Anterior cingulate cortex (tissue), 58 donors: ENCODE measurements around the gene BICDL2.

Experiments
- DNase-seq, 58 donors: peaks; one replicate each; lab custom pipeline; 2025; lab: John Stamatoyannopoulos, UW

The BICDL2 gene

DNA sequence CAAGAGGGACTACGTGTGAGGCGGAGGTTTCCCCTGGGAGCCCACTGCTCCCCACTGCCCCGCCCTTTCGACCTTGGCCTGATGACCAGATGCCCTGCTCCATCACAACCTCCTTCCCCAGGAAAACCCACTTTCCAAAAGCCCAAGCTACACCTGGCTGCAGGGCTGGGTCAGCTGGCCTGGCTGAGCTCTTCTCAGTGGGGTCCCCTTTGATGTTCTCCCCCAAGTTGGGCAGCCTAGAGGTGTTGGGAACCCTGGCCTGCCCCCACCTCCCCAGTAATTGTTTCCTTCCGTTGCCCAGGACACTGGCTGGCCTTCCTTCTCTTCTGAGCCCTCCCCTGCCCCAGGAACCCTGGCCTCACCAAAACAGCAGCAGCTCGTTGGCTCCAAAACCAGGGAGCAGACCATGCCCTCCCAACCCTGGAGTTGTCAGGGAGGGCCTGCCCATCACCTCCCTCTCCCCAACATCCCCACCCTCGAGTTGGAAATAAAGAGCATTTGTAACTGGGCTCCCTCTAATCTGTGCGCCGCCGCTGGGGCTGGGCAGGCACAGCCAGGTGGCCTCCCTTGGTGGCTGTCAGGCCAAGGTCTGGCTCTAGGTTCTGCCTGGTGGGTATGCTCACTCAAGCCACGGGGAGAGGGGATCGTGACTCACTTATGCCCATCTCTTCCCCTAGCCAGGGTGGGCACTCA is 22.6 kb downstream of the BICDL2 start:
- no peak for DNase-seq

DNA sequence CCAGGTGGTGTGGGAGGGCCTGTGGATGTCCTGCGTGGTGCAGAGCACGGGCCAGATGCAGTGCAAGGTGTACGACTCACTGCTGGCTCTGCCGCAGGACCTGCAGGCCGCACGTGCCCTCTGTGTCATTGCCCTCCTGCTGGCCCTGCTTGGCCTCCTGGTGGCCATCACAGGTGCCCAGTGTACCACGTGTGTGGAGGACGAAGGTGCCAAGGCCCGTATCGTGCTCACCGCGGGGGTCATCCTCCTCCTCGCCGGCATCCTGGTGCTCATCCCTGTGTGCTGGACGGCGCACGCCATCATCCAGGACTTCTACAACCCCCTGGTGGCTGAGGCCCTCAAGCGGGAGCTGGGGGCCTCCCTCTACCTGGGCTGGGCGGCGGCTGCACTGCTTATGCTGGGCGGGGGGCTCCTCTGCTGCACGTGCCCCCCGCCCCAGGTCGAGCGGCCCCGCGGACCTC is 23.2 kb downstream of the BICDL2 start:
- no peak for DNase-seq

DNA sequence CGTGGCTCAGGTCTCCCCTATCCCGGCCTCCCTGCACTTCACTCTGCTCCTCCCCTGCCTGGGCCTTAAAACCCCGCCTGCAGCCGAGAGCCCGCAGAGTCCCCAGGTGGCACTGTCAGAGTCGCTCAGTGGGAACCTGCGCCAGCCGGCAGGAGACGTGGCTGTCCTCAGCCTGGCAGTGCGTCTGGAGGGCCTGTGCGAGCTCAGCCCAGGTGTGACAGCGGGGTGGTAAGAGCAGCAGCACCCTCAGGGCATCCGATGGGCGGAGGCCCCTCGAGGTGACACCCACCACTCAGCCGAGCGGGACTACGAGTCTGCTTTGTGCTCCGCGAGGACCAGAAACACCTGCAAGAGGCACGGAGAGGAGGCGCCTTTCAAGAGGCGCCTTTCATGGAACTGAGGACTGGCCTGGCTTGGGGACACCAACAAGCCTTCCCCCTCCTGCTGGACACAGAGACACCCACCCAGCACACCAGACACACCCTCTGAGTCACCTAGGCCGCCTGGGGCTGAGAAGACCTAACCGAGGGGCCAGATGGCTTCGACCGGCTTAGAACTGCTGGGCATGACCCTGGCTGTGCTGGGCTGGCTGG is 23.8 kb downstream of the BICDL2 start, which contains the start of gene CLDN9:
CLDN9 (plus strand) TSS at position 96 of the 593 bp plus-strand sequence; CDS start at position 536, 440 bp downstream.
- no peak for DNase-seq

DNA sequence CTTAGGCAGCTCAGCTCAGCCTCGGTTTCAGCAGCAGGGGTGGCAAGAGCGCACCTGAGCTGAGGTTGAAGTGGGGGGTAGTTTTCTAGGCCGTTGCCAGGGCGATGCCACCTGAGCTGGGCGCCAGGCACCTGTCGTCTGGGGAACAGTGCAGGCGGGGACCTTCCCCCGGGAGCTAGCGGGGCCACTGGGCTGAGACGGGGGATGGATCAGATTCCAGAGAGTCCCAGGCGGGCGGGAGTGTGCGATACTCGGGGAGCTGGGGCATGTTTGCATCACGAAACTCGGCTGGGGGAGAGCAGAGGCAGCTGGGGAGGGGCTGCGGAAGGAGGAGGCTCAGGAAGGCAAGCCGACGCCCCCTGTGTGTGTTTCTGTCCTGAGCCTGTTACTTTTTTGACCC is 24.5 kb downstream of the BICDL2 start:
- DNase-seq: peak in 1 of 58 donors; percentile 26

DNA sequence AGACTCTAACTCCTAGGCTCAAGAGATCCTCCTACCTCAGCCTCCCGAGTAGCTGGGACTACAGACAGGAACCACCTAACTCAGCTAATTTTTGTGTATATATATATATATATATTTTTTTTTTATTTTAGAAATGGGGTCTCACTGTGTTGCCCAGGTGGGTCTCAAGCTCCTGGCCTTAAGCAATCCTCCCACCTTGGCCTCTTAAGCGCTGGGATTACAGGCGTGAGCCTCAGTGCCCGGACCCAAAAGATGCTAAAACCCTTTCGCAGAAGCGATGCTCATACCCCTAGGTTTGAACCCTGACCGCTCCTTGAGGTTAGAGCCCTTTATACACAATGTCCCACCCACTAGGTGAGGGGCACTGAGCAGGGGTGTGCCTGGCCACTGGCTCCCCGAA is 26.2 kb downstream of the BICDL2 start:
- DNase-seq: no peak

DNA sequence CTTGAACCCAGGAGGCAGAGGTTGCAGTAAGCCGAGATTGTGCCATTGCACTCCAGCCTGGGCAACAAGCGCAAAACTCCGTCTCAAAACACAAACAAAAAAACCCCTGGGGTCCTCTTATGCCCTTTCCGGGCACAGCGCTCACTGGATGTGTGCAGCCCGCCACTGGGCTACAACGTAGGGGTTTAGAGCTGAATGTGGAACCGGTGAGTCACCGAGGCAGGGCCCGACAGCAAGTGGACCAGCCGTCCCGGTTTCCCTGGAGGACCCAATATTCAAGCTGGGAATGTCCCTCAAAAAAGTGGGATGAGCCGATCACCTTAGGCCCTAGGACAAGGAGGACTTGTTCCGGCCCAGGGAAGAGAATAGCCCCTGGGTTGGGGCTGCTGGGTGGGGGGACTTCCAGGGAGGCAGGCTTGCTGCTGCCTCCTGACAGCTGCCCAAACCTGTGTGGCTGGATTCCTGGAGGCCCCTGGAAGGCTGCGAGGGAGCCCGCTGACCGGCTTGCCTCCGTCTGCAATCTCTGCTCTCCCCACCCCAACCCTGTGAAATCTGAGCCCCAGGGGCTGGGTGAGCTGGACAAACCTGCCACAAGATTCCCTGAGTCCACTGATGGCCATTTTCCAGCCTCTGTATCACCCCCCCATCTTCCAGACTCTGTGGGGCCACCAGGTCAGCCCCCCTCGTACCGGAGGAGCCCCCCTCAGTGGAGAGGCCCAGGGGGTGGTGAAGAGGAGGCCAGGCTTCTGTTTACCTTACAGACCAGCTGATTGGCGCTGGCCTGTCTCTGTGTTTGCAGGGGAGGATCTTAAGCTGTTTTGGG is 27.0 kb downstream of the BICDL2 start:
- no peak for DNase-seq

DNA sequence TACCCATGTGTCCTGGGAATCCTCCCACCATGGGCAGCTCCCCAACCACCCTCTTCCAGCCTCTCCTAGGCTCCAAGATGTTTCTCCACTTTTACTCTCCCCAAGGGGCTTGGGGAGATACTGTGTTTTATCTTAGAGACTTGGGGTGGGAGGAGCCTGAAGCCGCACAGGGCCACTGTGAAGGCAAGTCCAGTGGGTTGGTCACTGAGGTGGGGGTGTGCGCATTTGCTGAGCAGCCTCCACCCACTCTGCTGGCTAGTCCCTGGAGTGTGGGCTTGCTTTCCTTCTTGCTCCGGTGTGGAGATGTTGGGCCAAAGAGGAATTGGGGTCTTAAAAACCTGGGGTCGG is 28.1 kb downstream of the BICDL2 start:
- no peak for DNase-seq

DNA sequence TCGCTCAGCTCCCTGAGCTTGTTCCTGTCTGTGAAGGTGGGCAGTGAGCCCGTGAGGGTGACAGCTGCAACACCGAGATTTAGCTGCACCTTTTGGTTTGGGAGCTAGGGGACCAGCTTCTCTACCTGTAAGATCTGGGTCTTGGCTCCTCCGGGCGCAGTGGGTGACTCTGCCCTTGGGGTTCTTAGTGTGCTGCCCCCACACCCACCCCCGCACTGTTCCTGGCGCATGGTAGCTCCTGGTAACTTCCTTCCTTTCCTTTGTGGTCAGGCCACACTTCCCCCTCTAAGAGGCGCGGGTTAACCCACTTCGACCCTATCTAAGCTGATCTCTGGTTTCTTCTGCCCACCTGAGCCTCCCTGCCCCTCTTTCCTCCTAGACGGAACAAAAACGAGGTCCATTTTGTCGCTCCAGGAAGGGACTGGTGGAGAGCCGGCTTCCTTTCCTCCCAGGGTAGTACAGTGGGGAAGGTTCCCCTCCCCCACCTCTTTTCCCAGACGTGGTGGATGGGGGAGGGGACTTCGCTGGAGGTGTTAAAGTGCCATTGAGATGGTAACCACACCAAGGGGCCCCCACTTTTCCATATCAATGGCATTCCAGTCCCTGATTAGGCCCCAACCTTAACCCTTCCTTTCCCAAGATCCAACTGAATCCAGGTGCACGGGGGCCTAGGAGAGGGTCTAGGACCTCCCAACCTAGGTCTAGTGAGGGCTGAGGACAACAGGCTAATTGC is 28.6 kb downstream of the BICDL2 start:
- DNase-seq: peak in 3 of 58 donors; percentile 6 to 20 (median 12)

DNA sequence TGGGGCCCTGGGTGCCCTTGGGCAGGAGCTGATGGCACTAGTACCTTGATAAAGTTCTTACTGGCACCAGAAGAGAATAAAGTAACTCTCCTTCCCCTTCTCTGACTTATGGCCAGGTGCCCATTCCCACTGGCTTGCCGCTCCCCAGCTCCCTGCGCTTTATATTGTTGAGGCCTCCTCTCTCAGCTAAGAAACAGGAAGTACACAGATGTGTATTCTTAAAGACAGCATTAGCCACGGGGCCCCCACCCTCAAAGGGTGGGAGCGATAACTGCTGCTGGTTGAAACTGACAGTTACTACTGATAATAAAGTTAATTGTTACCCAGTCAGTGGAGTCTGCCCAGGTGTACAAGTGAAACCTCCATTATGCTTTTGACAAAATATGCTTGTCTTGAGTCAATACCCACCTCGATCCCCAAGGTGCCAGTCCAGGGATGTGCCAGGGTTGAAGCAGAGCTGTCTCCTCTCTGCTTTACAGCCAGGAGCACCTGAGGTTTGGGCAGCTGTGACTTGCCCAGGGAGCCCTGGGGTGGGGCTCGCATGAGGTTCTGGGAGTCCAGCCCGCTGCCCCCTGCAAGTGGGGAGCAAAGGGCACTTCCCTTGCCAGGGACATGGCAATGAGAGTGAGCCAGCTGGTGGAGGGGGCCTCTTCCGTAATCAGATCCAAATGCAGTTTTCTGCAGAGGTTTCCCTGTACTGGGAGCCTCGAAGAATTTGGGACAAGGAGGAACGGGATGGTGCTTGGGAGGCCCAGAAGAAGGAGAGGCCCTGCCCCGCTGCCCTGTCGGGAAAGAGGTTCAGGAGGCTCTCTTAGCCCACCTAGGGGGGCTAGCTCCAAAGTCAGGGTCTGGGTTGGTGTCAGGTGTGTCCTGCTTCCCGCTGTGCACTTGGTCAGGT is 29.4 kb downstream of the BICDL2 start:
- no peak for DNase-seq

DNA sequence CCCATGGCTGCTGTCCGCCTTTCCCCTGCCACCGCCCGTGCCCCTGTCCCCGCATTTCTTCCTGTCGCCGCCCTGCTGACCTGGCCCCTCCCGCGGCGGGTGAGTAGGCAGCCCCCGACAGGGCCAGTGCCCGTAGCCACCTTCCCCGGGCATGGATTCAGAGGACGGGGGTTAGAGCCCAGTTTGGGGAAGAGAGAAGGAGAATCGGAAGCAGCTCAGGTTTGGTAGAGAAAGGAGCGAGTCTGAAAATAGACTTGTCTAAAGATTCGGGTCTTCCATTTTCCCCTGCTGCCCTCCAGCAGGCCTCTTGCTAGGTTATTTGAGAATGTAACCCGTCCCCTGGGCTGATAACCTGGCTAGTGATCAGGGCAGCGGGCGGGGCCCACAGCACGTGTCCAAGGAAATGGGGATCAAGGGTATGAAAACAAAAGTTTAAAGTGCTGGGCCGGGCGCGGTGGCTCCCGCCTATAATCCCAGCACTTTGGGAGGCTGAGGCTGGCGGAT is 31.9 kb downstream of the BICDL2 start:
- no peak for DNase-seq

DNA sequence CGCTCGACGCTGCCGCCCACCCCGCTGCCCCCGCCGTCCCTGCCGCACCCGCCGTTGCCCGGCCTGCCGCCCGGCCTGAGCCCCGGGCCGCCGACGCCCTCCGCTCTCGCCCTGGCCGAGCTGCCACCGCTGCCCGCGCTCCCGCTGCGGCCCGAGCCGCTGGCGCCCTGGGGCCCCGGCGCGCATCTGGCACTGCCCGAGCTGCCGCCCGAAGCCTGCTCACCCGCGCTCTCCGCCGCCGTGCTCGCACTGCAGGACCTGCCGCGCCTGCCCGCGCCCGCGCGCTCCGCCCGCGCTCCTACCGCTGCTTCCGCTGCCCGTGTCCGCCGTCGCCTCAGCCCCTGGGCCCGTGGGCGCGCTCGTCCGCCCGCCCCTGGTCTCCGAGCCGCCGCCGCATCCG is 32.4 kb downstream of the BICDL2 start:
- peak in 2 of 58 donors; percentile 14 to 30 for DNase-seq

DNA sequence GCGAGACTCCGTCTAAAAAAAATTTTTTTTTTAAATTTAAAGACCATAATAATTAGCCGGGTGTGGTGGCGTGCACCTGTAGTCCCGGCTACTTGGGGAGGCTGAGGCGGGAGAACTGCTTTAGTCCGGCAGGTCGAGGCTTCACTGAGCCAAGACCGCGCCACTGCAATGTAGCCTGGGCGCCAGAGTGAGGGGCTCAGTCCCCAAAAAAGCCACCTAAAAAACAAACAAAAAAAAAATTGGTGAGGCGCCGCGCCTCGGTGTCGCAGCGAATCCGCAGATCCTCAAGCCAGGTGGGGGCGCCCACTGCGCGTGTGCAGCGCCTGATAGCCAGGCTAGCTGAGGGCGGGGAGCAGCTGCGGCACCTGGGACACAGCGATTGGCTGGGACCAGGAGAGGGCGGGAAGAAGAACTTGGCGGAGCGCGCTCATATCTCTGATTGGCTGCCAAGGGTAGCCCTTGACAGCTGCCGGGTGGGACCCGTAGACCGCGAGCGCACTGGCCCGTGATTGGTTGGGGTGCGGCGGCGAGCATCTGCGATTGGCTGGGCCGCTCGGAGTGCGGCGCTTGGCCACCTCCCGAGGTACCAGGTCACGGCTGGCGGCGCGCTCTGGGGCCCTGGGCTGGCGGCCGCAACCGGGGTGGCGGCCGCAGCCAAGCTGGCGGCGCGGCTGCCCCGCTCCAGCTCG is 33.0 kb downstream of the BICDL2 start:
- peak; percentile 75 to 99 (median 98) for DNase-seq

DNA sequence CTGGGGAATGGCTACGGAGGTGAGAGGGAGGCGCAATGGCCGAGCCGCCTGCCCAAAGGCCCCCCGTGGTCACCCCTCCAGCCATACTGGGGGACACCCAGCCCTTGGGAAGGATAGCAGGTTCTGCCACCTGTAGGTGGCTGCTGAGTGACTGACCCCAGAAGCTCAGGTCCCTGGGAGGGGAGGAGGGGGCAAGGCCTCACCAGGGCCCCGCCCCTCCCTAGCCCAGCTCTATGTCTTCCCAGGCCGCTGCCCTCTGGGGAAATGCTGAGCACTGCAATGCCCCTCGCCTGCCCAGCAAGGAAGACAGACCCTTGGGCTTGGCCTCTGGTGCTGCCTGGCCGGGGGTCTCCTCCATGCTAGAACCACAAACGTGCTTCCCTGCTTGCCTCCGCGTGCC is 35.4 kb downstream of the BICDL2 start:
- no peak for DNase-seq

DNA sequence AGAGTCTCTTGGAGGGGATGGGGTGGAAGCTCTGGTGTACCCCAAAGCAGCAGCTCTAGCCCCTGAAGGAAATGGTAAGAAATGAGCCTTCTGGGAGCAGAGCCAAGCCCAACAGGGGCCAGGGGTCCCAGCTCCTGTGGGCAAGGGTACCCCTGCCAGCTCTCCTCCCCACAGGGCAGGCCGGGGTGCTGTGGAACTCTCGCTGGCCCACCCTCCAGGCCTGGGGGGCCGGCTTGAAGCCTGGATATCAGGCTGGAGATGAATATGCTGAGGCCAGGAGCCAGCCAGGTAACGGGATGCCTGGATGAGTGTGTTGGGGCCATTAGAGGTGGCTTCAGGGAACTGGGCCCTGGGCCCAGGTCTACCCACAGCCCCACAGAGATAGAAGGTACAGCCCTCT is 36.2 kb downstream of the BICDL2 start:
- no peak for DNase-seq

DNA sequence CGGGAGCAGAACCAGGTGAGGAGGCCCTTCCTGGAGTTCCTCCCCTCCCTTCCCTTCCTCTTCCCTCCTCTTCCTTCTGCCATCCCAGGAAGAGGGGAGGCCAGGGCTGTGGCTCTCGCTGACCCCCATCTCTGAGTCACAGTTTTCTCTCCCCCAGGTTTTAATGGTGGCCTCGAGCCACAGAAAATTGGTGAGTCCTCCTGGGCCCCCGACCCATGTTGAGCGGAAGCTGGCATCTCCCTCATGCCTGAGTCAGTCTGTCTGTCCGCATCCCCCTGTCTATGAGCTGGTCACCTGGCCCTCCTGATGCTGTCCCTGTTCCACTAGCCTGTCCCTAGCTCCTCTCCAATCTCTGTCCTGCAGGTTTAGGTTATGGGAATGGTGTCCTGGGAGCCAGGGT is 36.8 kb downstream of the BICDL2 start:
- no peak for DNase-seq

DNA sequence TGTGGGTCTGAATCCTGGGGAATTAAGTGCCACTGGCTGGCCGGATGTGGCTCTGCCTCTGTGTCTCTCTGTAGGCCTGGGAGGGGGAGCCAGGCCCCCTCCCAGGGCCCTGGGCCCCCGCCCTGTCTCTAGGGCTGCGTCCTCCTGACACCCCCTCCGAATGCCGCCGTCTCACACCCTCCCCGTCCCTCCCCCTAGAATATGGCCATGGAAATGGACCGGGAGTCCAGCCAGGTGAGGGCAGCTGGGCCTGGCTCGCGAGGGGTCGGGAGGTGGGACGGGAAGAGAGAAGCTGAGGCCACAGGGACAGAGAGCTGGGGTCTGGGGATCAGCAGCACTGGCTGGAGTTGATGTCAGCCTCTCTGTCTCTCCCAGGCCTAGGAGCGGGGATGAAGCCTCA is 40.4 kb downstream of the BICDL2 start:
- DNase-seq: no peak

DNA sequence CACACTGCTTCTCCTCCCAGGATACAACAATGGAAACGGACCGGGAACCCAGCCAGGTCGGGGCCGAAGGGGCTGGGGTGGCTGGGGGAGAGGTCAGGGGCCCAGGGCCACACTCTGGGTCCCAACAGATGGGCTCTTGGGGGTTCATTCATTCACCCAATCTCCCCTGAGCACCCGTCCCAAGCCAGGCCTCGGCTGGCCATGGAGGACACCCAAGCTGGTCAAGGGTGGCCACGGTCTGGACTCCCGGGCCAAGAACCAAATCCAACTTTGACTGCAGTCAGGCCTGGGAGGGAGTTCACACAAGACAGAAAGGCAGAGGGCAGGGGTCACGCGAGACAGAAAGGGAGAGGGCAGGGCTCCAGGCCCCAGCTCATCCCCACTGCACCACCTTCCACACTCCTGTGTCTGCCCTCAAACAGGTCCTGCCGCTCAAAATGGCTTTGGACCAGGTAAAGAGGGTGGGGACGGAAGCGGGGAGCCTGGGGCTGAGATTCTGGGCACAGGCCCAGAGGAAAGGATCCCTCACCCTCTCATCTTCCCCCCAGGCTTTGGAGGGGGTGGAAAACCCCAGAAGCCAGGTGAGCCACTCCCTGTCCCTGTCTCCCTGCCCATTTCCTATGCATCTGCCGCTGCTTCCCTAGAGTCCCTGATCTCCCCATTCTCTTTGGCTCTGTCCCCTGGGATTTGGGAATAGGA is 44.2 kb downstream of the BICDL2 start:
- DNase-seq: no peak

DNA sequence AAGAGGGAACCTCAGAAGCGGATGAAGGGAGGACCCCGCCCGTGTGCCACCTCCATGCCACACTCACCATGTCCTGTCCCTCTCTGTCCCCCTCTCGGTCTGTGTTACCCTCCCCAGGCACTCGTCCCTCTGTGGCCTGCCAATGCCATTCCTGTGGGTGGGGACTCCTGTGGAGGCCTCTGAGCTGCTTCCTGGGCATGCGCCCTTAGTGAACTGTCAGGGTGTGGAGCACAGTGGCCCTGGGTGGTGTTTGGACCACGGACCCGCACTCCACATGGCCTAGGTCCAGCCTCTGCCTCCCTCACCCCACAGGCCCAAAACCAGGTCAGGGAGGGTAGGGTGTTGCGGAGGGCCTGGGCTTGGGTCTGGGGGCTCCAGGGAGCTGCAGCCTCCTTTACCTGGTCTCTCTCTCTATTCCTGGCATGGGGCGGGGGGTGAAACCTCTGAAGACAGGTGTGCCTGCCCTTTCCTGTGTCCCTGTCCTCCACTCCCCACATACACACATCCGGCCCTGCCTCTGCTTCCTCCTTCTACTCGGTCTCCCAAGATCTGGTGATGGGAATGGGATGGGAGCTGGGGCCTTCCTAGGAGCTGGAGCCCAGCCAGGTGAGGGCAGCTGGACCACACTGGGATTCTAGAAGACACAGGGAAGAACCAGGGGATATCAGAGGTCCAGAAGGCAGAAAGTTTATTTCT is 45.0 kb downstream of the BICDL2 start:
- DNase-seq: no peak
